HCT116 (cell line): ENCODE results near the gene DNAJB7.

Source experiments
- CTCF ChIP-seq, 3 experiments: fragments of 200-600 bp in 1 of 3; sonication (generic) in 1 of 3; IDR thresholded peaks in 2 of 3; conservative IDR thresholded peaks in 1 of 3; 2 replicates each; pipeline ENCODE4 v1.5.1; 2012 to 2017; ENCODE audit warnings: low read depth in 2 of 3, low read length in 2 of 3, antibody characterized with exemption in 1 of 3, borderline replicate concordance in 1 of 3, control low read depth in 1 of 3, mild to moderate bottlenecking in 1 of 3, mixed read lengths in 1 of 3, mixed run types in 1 of 3, moderate library complexity in 1 of 3; ENCODE audit not compliant: insufficient read depth in 1 of 3
- EZH2 ChIP-seq: fragments of 200-600 bp; sonication (generic); IDR thresholded peaks from 2 replicates; pipeline ENCODE4 v1.6.1; 2017; ENCODE audit warnings: antibody characterized with exemption, mixed run types
- POLR2A ChIP-seq: IDR thresholded peaks from 2 replicates; pipeline ENCODE4 v1.7.0; 2011; ENCODE audit warnings: borderline replicate concordance; ENCODE audit not compliant: insufficient read depth, insufficient read length; ENCODE audit errors: extremely low read depth

GRCh38 chr22:40813912-40814315, 48.0 kb downstream of the DNAJB7 start:
- TF ChIP-seq CTCF (IDR thresholded peaks at IDR 0.05 in 2 of 3, conservative IDR thresholded peaks at IDR 0.05 in 1 of 3; ENCODE audit: borderline replicate concordance in 1 of 3, insufficient read depth in 1 of 3, low read depth in 2 of 3, low read length in 2 of 3) (no peak), POLR2A (no peak), EZH2 (no peak)
